Measurements from ENCODE around the gene GRAMD1A. TPM values are rescaled to one million over a fixed set of nuclear protein-coding genes. Genes with fewer than 3 reads are reported as not detected.

Gene GRAMD1A
- polyA plus RNA-seq, 1 donor from 2014 or later: 19.0 TPM

GRCh38 chr19:35000647-35001501 is 751 bp downstream of the GRAMD1A start:
- Histone ChIP-seq H3K36me3 (ENCODE audit: insufficient read depth, low read length) (no peaks in the 10 kb centered on the region), H3K79me2 (replicated peaks; ENCODE audit: insufficient read depth, low read length) (peaks cover 54% of the 10 kb centered on the region), H3K27me3 (ENCODE audit: insufficient read depth, low read depth, low read length) (no peaks in the 10 kb centered on the region), H3K9me2 (ENCODE audit: insufficient read depth, low read length) (no peaks in the 10 kb centered on the region), H3F3A (ENCODE audit: insufficient read depth, low read length, poor library complexity, severe bottlenecking) (no peaks in the 10 kb centered on the region), H3K27ac (ENCODE audit: low read length) (peak overlapping the region; percentile 73), H2AFZ (ENCODE audit: low read depth, low read length) (peak overlapping the region; percentile 45), H3K4me2 (ENCODE audit: low read length) (peak overlapping the region; percentile 47), H3K9me3 (ENCODE audit: low read length) (no peaks in the 10 kb centered on the region), H3K9ac (ENCODE audit: low read length) (peak overlapping the region; percentile 81), H3K4me3 (ENCODE audit: low read length) (peak overlapping the region; percentile 96), H4K20me1 (ENCODE audit: insufficient read depth) (no peaks in the 10 kb centered on the region)
- no peak for TF ChIP-seq POLR2AphosphoS5 (IDR thresholded peaks at IDR 0.05)
- no peak for TF ChIP-seq CTCF (IDR thresholded peaks at IDR 0.05; ENCODE audit: poor library complexity, severe bottlenecking)
- TF ChIP-seq RAD21 (conservative IDR thresholded peaks at IDR 0.05): no peak
- no peak for TF ChIP-seq EP300 (conservative IDR thresholded peaks at IDR 0.05; ENCODE audit: poor library complexity, severe bottlenecking)
- peak; percentile 8 for TF ChIP-seq REST (IDR thresholded peaks at IDR 0.05; ENCODE audit: borderline replicate concordance)
- peak; percentile 89 for TF ChIP-seq MXI1 (conservative IDR thresholded peaks at IDR 0.05; ENCODE audit: poor library complexity, severe bottlenecking)

GRCh38 chr19:35002037-35002535 is 2.0 kb downstream of the GRAMD1A start:
- H3K27me3 ChIP-seq (ENCODE audit: insufficient read depth, low read depth, low read length): no peaks in the 10 kb centered on the region
- no peaks in the 10 kb centered on the region for H3F3A ChIP-seq (ENCODE audit: insufficient read depth, low read length, poor library complexity, severe bottlenecking)
- H3K4me2 ChIP-seq (ENCODE audit: low read length): no peak overlapping the region
- no peak for TF ChIP-seq TAF1 (IDR thresholded peaks at IDR 0.05; ENCODE audit: low read depth)
- no peak for TF ChIP-seq REST (IDR thresholded peaks at IDR 0.05; ENCODE audit: borderline replicate concordance)
- TF ChIP-seq POLR2AphosphoS5 (IDR thresholded peaks at IDR 0.05): no peak
- no peak for TF ChIP-seq CTCF (IDR thresholded peaks at IDR 0.05; ENCODE audit: poor library complexity, severe bottlenecking)
- TF ChIP-seq EP300 (conservative IDR thresholded peaks at IDR 0.05; ENCODE audit: poor library complexity, severe bottlenecking): no peak
- TF ChIP-seq MXI1 (conservative IDR thresholded peaks at IDR 0.05; ENCODE audit: poor library complexity, severe bottlenecking): no peak
- no peak for TF ChIP-seq SMC3 (conservative IDR thresholded peaks at IDR 0.05; ENCODE audit: poor library complexity)
- no peak for TF ChIP-seq EZH2 (IDR thresholded peaks at IDR 0.05; ENCODE audit: borderline replicate concordance, insufficient read depth, low read length, poor library complexity, severe bottlenecking)
- TF ChIP-seq RAD21 (conservative IDR thresholded peaks at IDR 0.05): no peak
- H3K36me3 ChIP-seq (ENCODE audit: insufficient read depth, low read length): no peaks in the 10 kb centered on the region
- H2AFZ ChIP-seq (ENCODE audit: low read depth, low read length): no peak overlapping the region
- peak overlapping the region; percentile 96 for H3K4me3 ChIP-seq (ENCODE audit: low read length)
- H3K9ac ChIP-seq (ENCODE audit: low read length): no peak overlapping the region
- H3K79me2 ChIP-seq (replicated peaks; ENCODE audit: insufficient read depth, low read length): peaks cover 59% of the 10 kb centered on the region
- H3K9me2 ChIP-seq (ENCODE audit: insufficient read depth, low read length): no peaks in the 10 kb centered on the region
- H3K27ac ChIP-seq (ENCODE audit: low read length): no peak overlapping the region
- H4K20me1 ChIP-seq (ENCODE audit: insufficient read depth): no peaks in the 10 kb centered on the region
- H3K9me3 ChIP-seq (ENCODE audit: low read length): no peaks in the 10 kb centered on the region

Measured in neural cell (in vitro differentiated cells).